ENCODE results near the gene ALDH1B1.

The ALDH1B1 gene

DNA sequence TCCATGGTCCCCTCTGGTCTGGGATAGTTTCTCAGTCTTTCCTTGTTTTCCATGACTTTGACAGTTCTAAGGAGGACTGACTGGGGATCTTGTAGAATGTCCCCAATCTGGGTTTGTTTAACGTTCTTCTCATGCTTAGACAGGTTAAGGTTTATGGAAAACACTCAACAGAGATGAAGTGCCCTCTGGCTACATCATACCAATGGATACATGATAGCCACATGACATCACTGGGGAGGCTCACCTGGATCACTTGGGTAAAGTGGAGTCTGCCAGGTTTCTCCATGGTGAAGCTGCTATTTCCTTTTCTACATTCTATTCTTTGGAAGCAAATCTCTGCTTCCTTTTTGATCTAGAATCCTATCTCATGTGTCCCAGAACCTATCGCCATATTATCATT, 23.8 kb upstream of the ALDH1B1 start:
- Histone ChIP-seq H3K27me3 (ENCODE audit: control insufficient read depth, insufficient read depth, low read length) (no peaks in the 10 kb centered on the region), H3K36me3 (ENCODE audit: control insufficient read depth, insufficient read depth, low read length) (no peaks in the 10 kb centered on the region), H3K4me2 (ENCODE audit: low read length) (no peak overlapping the region), H3K4me1 (no peaks in the 10 kb centered on the region), H3K79me2 (no peaks in the 10 kb centered on the region), H2AFZ (no peak overlapping the region), H3K4me3 (ENCODE audit: low read depth, low read length) (no peak overlapping the region), H3K27ac (no peak overlapping the region), H3K9ac (no peak overlapping the region), H3K9me3 (ENCODE audit: control insufficient read depth, low read length) (no peaks in the 10 kb centered on the region)
- TF ChIP-seq CTCF (IDR thresholded peaks at IDR 0.05): no peak

- TF ChIP-seq CTCF (IDR thresholded peaks at IDR 0.05): no peak
These were observed 22.3 kb upstream of the ALDH1B1 start for GRCh38 chr9:38370176-38370575.

GRCh38 chr9:38371495-38371894, 21.0 kb upstream of the ALDH1B1 start:
- Histone ChIP-seq H3K9ac (no peak overlapping the region), H3K4me3 (ENCODE audit: low read depth, low read length) (no peak overlapping the region), H3K36me3 (ENCODE audit: control insufficient read depth, insufficient read depth, low read length) (no peaks in the 10 kb centered on the region), H3K79me2 (no peaks in the 10 kb centered on the region), H3K9me3 (ENCODE audit: control insufficient read depth, low read length) (no peaks in the 10 kb centered on the region), H3K4me2 (ENCODE audit: low read length) (no peak overlapping the region), H3K27ac (no peak overlapping the region), H3K4me1 (no peaks in the 10 kb centered on the region), H3K27me3 (ENCODE audit: control insufficient read depth, insufficient read depth, low read length) (no peaks in the 10 kb centered on the region), H2AFZ (no peak overlapping the region)
- peak; percentile 39 for TF ChIP-seq CTCF (IDR thresholded peaks at IDR 0.05)

More at GRCh38 chr9:38370176-38370575, 22.3 kb upstream of the ALDH1B1 start:
- Histone ChIP-seq H3K4me1 (no peaks in the 10 kb centered on the region), H3K4me2 (ENCODE audit: low read length) (no peak overlapping the region), H3K79me2 (no peaks in the 10 kb centered on the region), H2AFZ (no peak overlapping the region), H3K27me3 (ENCODE audit: control insufficient read depth, insufficient read depth, low read length) (no peaks in the 10 kb centered on the region), H3K27ac (no peak overlapping the region), H3K9me3 (ENCODE audit: control insufficient read depth, low read length) (no peaks in the 10 kb centered on the region), H3K4me3 (ENCODE audit: low read depth, low read length) (no peak overlapping the region), H3K9ac (no peak overlapping the region), H3K36me3 (ENCODE audit: control insufficient read depth, insufficient read depth, low read length) (no peaks in the 10 kb centered on the region)

DNA sequence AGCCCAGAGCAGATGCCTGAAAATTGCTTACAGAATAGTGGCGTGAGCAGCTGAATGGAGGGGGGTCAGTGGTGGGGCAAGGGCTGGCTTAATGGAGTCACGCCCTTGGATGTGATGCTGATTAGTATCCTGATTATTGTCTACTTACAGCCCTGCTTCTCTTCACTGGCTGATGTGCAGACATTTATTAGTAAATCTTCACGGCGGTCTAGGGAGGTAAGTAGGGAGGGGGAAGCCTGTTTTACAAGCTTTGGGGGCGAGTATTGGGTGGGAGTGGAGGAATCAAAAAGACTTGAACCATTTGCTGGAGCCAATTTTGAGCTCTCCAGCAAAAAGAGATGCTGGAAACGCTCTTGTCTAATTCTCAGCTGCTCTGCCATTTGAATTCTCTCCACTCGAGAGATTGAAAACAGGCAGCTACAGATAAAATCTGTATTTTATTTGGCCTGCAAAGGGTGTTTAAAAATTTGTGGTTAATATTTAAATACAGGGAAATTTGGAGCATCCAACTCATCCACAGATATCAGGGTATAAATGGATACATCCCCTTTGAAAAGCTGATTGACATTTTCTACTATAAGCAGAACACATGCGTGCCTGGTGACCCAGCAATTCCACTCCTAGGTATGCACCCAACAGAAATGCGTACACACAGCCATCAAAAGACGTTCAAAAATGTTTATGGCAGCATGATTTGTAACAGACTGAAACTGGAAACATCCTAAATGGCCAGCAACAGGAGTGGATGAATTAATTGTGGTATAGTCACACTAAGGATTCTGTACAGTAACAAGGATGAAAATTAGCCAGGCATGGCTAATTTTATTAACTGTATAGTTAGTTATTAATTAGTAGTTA, 19.5 kb upstream of the ALDH1B1 start:
- no peaks in the 10 kb centered on the region for H3K9me3 ChIP-seq (ENCODE audit: control insufficient read depth, low read length)
- H3K27me3 ChIP-seq (ENCODE audit: control insufficient read depth, insufficient read depth, low read length): no peaks in the 10 kb centered on the region
- no peaks in the 10 kb centered on the region for H3K36me3 ChIP-seq (ENCODE audit: control insufficient read depth, insufficient read depth, low read length)
- H3K27ac ChIP-seq: no peak overlapping the region
- H2AFZ ChIP-seq: no peak overlapping the region
- no peaks in the 10 kb centered on the region for H3K4me1 ChIP-seq
- no peak overlapping the region for H3K4me3 ChIP-seq (ENCODE audit: low read depth, low read length)
- no peak for TF ChIP-seq CTCF (IDR thresholded peaks at IDR 0.05)
- no peaks in the 10 kb centered on the region for H3K79me2 ChIP-seq
- H3K9ac ChIP-seq: no peak overlapping the region
- no peak overlapping the region for H3K4me2 ChIP-seq (ENCODE audit: low read length)

DNA sequence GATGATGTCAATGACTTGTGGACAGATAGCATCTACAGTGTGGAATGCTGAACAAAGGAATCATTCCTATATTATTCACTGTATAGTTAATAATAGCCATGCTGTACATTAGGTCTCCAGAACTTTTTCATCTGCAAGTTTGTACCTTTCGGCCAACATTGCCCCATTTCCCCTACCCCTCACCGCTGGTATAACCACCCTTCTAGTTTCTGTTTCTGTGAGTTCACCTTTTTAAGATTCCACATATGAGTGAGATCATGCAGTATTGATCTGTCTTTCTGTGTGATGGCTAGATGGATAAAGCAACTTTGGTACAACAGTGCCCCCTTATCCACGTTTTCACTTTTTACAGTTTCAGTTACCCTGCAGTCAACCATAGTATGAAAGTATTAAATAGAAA, 18.8 kb upstream of the ALDH1B1 start:
- H3K9ac ChIP-seq: no peak overlapping the region
- no peaks in the 10 kb centered on the region for H3K27me3 ChIP-seq (ENCODE audit: control insufficient read depth, insufficient read depth, low read length)
- H3K4me1 ChIP-seq: no peaks in the 10 kb centered on the region
- no peak for TF ChIP-seq CTCF (IDR thresholded peaks at IDR 0.05)
- H3K79me2 ChIP-seq: no peaks in the 10 kb centered on the region
- no peaks in the 10 kb centered on the region for H3K36me3 ChIP-seq (ENCODE audit: control insufficient read depth, insufficient read depth, low read length)
- no peak overlapping the region for H3K4me2 ChIP-seq (ENCODE audit: low read length)
- no peak overlapping the region for H3K4me3 ChIP-seq (ENCODE audit: low read depth, low read length)
- H2AFZ ChIP-seq: no peak overlapping the region
- no peaks in the 10 kb centered on the region for H3K9me3 ChIP-seq (ENCODE audit: control insufficient read depth, low read length)
- H3K27ac ChIP-seq: no peak overlapping the region

Measured in parathyroid adenoma (tissue), 2 donors.